GM12875 (cell line): ENCODE measurements around the gene IZUMO4.

Source experiments
- H3K4me3 ChIP-seq: one replicate; pipeline ENCODE4 v1.5.1; 2011; ENCODE audit warnings: low read depth, low read length, control low read depth
- CTCF ChIP-seq: IDR thresholded peaks from 2 replicates; pipeline ENCODE4 v1.5.1; 2011; ENCODE audit warnings: low read depth, mild to moderate bottlenecking, control low read depth, inconsistent platforms, low read length, moderate library complexity, borderline replicate concordance; ENCODE audit not compliant: insufficient read depth

The IZUMO4 gene

GRCh38 chr19:2097203-2097885 is 629 bp downstream of the IZUMO4 start:
- H3K4me3 ChIP-seq: peak overlapping the region; percentile 48
- no peak for TF ChIP-seq CTCF

GRCh38 chr19:2097886-2098327 is 1.2 kb downstream of the IZUMO4 start:
- peak overlapping the region; percentile 48 for H3K4me3 ChIP-seq
- TF ChIP-seq CTCF: no peak

DNA sequence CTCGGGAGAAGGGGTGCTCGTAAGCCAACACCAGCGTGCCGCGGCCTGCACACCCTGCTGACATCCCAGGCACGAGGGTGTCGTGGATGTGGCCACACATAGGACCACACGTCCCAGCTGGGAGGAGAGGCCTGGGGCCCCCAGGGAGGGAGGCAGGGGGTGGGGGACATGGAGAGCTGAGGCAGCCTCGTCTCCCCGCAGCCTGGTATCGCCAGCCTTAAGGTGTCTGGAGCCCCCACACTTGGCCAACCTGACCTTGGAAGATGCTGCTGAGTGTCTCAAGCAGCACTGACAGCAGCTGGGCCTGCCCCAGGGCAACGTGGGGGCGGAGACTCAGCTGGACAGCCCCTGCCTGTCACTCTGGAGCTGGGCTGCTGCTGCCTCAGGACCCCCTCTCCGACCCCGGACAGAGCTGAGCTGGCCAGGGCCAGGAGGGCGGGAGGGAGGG is 2.4 kb downstream of the IZUMO4 start:
- no peak overlapping the region for H3K4me3 ChIP-seq
- TF ChIP-seq CTCF: no peak

DNA sequence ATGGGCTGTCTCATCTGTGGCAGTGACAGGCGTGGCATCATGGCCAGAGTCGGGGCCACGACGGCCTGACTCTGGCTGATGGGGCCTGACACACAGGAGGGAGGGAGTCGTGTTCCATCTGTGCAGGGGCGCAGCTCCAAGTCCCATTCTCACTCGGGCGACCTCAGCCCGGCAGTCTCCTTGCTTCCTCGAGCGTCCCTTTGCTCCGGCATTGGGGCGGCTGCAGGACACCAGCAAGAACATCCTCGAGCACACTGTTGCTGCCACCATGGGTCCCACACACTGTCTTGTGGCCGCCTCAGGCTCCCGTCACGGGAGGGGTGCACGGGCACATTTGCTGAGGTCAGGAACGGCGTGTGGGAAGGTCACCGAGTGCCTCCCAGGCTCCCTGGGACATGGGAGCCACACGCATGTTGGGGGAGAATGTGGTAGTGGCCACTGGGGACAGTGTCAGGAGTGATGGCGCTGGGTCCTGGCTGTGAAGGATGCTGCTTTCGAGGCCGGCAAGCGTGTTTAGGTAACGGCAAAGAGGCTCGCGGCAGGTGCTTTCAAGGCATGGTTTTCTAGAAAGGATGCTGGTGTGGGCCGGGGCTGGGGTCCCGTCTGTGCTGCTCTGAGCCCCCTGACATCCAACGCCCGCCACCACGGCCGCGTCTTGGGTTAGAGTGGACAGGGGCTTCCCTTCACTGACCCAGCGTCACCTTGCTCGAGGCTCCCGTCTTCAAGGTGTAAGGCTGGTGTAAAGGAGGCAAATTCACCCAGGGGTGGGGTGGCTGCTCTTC is 3.4 kb downstream of the IZUMO4 start:
- no peak for TF ChIP-seq CTCF
- no peak overlapping the region for H3K4me3 ChIP-seq

DNA sequence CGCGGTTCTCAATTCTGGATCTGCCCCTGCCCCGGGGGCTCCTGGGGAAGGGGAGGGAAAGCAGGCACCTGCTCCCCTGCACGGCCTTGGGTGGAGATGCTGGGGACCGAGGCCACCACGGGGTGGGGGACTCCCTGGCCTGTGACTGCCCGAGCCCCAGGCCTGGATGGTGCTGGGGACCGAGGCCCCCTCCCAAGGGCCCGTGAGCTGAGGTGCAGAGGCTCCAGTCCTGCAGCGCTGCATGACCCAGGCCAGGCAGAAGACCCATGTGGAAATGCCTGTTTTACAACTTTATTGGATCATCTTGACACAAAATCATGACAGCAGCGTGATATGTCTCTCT is 4.0 kb downstream of the IZUMO4 start:
- H3K4me3 ChIP-seq: no peak overlapping the region
- no peak for TF ChIP-seq CTCF

GRCh38 chr19:2101417-2102335 is 5.0 kb downstream of the IZUMO4 start:
- H3K4me3 ChIP-seq: no peak overlapping the region
- no peak for TF ChIP-seq CTCF
